Spleen (tissue), 7 donors: ENCODE measurements around the gene GMPS.

Experiments used
- POLR2A ChIP-seq, 3 donors: fragments of 450-650 bp; IDR thresholded peaks; one replicate each; pipeline ENCODE4 v1.5.1; 2017; ENCODE audit warnings: antibody characterized with exemption in 3 of 3, mild to moderate bottlenecking in 1 of 3
- POLR2AphosphoS5 ChIP-seq, 3 donors: sonication (generic); formaldehyde crosslinking; IDR thresholded peaks; one replicate each; pipeline ENCODE4 v1.5.1; 2017; ENCODE audit warnings: antibody characterized with exemption in 3 of 3
- TF ChIP-seq, protein P1 (sequence below), 11 experiments: fragments of 200-600 bp in 7 of 11; fragments of 450-650 bp in 4 of 11; sonication (generic) in 4 of 11; IDR thresholded peaks in 8 of 11; conservative IDR thresholded peaks in 3 of 11; 1 replicate in 7 of 11; 2 replicates in 4 of 11; pipeline versions ENCODE4 v1.4.0 to v1.8.0; 2016 to 2021; ENCODE audit warnings: antibody characterized with exemption in 11 of 11, inconsistent platforms in 4 of 11, mild to moderate bottlenecking in 1 of 11
- donor health status: DM: no; HTN: no; CAD: no; lungs with moderate emphysema.
- donor health status: DM: no; HTN: no; CAD: no.
- donor health status: DM: no; HTN: no; CAD: no.

DNA sequence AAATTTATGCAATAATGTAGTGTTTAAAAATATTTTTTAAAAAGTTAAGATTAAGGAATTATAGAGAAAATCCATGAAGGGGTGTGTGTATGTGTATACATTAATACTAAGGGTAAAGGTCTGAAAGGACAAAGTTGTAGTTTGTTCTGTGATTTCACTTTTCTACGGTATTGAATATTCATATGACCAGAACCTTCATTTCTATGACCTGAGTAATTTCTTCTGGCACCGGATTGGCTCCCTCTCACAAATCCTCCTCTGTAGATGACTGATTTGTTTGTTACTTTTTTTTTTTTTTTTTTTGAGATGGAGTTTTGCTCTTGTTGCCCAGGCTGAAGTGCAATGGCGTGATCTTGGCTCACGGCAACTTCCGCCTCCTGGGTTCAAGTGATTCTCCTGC, 20.9 kb downstream of the GMPS start:
- TF ChIP-seq, protein P1, sequence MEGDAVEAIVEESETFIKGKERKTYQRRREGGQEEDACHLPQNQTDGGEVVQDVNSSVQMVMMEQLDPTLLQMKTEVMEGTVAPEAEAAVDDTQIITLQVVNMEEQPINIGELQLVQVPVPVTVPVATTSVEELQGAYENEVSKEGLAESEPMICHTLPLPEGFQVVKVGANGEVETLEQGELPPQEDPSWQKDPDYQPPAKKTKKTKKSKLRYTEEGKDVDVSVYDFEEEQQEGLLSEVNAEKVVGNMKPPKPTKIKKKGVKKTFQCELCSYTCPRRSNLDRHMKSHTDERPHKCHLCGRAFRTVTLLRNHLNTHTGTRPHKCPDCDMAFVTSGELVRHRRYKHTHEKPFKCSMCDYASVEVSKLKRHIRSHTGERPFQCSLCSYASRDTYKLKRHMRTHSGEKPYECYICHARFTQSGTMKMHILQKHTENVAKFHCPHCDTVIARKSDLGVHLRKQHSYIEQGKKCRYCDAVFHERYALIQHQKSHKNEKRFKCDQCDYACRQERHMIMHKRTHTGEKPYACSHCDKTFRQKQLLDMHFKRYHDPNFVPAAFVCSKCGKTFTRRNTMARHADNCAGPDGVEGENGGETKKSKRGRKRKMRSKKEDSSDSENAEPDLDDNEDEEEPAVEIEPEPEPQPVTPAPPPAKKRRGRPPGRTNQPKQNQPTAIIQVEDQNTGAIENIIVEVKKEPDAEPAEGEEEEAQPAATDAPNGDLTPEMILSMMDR (IDR thresholded peaks at IDR 0.05 in 8 of 11, conservative IDR thresholded peaks at IDR 0.05 in 3 of 11), result no peak
- TF ChIP-seq POLR2AphosphoS5 (IDR thresholded peaks at IDR 0.05) (no peak), POLR2A (IDR thresholded peaks at IDR 0.05) (no peak)
